Endodermal cell (in vitro differentiated cells): Measurements from ENCODE around the gene RAVER2. TPM values are rescaled to one million over a fixed set of nuclear protein-coding genes. Genes with fewer than 3 reads are reported as not detected.

Experiments used
- DNase-seq: peaks from one replicate; pipeline ENCODE4 v3.0.0-alpha.2; 2017
- H3K27ac ChIP-seq: 2 replicates; pipeline ENCODE4 v1.5.1; 2013; ENCODE audit warnings: mild to moderate bottlenecking, low read depth, low read length, moderate library complexity
- H3K27me3 ChIP-seq: 2 replicates; pipeline ENCODE4 v1.6.1; 2013; ENCODE audit warnings: mild to moderate bottlenecking, low read length, moderate library complexity; ENCODE audit not compliant: insufficient read depth, control insufficient read depth, poor library complexity, severe bottlenecking
- H3K36me3 ChIP-seq: 2 replicates; pipeline ENCODE4 v1.7.0; 2013; ENCODE audit warnings: mild to moderate bottlenecking, low read length, moderate library complexity; ENCODE audit not compliant: control insufficient read depth, insufficient read depth
- H3K4me1 ChIP-seq: one replicate; pipeline ENCODE4 v1.7.0; 2013; ENCODE audit warnings: low read length; ENCODE audit not compliant: control insufficient read depth, insufficient read depth
- H3K4me3 ChIP-seq: 2 replicates; pipeline ENCODE4 v1.5.1; 2013; ENCODE audit warnings: mild to moderate bottlenecking, low read length, moderate library complexity
- H3K9ac ChIP-seq: 2 replicates; pipeline ENCODE4 v1.6.1; 2013; ENCODE audit warnings: mild to moderate bottlenecking, low read length, moderate library complexity; ENCODE audit not compliant: poor library complexity, severe bottlenecking; ENCODE audit errors: extremely low read depth
- H3K9me3 ChIP-seq: 2 replicates; pipeline ENCODE4 v1.6.1; 2013; ENCODE audit warnings: mild to moderate bottlenecking, low read length, moderate library complexity; ENCODE audit not compliant: control insufficient read depth
- H3K27ac Mint-ChIP-seq: 2 replicates; pipeline ENCODE4 v1.8.0; 2020; ENCODE audit warnings: mixed read lengths
- H3K27me3 Mint-ChIP-seq: 2 replicates; pipeline ENCODE4 v1.8.0; 2021; ENCODE audit warnings: mild to moderate bottlenecking, mixed read lengths; ENCODE audit not compliant: insufficient read depth
- H3K36me3 Mint-ChIP-seq: 2 replicates; pipeline ENCODE4 v1.8.0; 2020; ENCODE audit warnings: low read depth, mixed read lengths
- H3K4me1 Mint-ChIP-seq: 2 replicates; pipeline ENCODE4 v1.8.0; 2020; ENCODE audit warnings: mixed read lengths
- H3K4me3 Mint-ChIP-seq: 2 replicates; pipeline ENCODE4 v1.8.0; 2020; ENCODE audit warnings: mild to moderate bottlenecking, moderate library complexity, mixed read lengths
- H3K9me3 Mint-ChIP-seq: 2 replicates; pipeline ENCODE4 v1.8.0; 2020; ENCODE audit warnings: mild to moderate bottlenecking, mixed read lengths
- CTCF ChIP-seq: fragments of 200-600 bp; sonication (generic); conservative IDR thresholded peaks from 2 replicates; pipeline ENCODE4 v1.5.0; 2021; ENCODE audit warnings: antibody characterized with exemption, mild to moderate bottlenecking
- WGBS, 2 experiments: methylation state at CpG; one replicate each; pipeline versions ENCODE4 v1.1.5 to v1.1.7; 2013; ENCODE audit warnings: missing lambda C conversion rate in 2 of 2, mixed read lengths in 1 of 2; ENCODE audit not compliant: insufficient coverage in 1 of 2, insufficient read length in 1 of 2; 5-methylcytosine and 5-hydroxymethylcytosine counted together
- total RNA-seq, 2 donors: library from RNA; stranded (reverse); fragmentation: NEBNext Ultra II Directional in 1 of 2; extraction: Animal tissue kit (Norgen Biotek cat#: 25700) in 1 of 2; gene quantifications; 2 replicates in 1 of 2; 3 replicates in 1 of 2; pipeline ENCODE4 v1.2.1, GENCODE V29; 2021

RAVER2 gene
- total RNA-seq, 2 donors from 2014 or later: 20.3 to 21.8 TPM

GRCh38 chr1:64712049-64712448, 32.8 kb upstream of the RAVER2 start:
- Histone ChIP-seq H3K27me3 (peaks cover 10% of the 10 kb centered on the region), H3K9ac (no peak overlapping the region), H3K4me3 (no peak overlapping the region), H3K4me1 (no peaks in the 10 kb centered on the region), H3K9me3 (no peaks in the 10 kb centered on the region), H3K27ac (no peak overlapping the region), H3K36me3 (no peaks in the 10 kb centered on the region)
- H3K9me3 Mint-ChIP-seq: no peaks in the 10 kb centered on the region
- H3K4me3 Mint-ChIP-seq: no peak overlapping the region
- peak overlapping the region; percentile 56 for H3K27ac Mint-ChIP-seq
- DNase-seq: no peak
- H3K27me3 Mint-ChIP-seq: peaks cover 49% of the 10 kb centered on the region
- TF ChIP-seq CTCF: no peak
- H3K4me1 Mint-ChIP-seq: peaks cover 7% of the 10 kb centered on the region
- 89 to 100% methylated on average over 1 to 2 of the region's 2 CpGs for WGBS, 2 experiments
- no peaks in the 10 kb centered on the region for H3K36me3 Mint-ChIP-seq

- no peaks in the 10 kb centered on the region for H3K36me3 Mint-ChIP-seq
- H3K9me3 ChIP-seq: no peaks in the 10 kb centered on the region
- peaks cover 7% of the 10 kb centered on the region for H3K4me1 Mint-ChIP-seq
- H3K27me3 ChIP-seq: peaks cover 10% of the 10 kb centered on the region
- no peak overlapping the region for H3K4me3 ChIP-seq
- no peak for TF ChIP-seq CTCF
- 94 to 96% methylated on average over 2 of the region's 2 CpGs for WGBS, 2 experiments
- H3K27me3 Mint-ChIP-seq: peaks cover 46% of the 10 kb centered on the region
- peaks cover 12% of the 10 kb centered on the region for H3K9me3 Mint-ChIP-seq
- H3K36me3 ChIP-seq: no peaks in the 10 kb centered on the region
- no peak for DNase-seq
- no peak overlapping the region for H3K27ac ChIP-seq
- no peak overlapping the region for H3K4me3 Mint-ChIP-seq
- H3K27ac Mint-ChIP-seq: no peak overlapping the region
- no peak overlapping the region for H3K9ac ChIP-seq
- no peaks in the 10 kb centered on the region for H3K4me1 ChIP-seq
Observed at GRCh38 chr1:64715186-64715585, 29.7 kb upstream of the RAVER2 start.

GRCh38 chr1:64721135-64721534, 23.7 kb upstream of the RAVER2 start:
- Histone ChIP-seq H3K9me3 (no peaks in the 10 kb centered on the region), H3K4me1 (peaks cover 3% of the 10 kb centered on the region), H3K4me3 (no peak overlapping the region), H3K9ac (no peak overlapping the region), H3K36me3 (no peaks in the 10 kb centered on the region), H3K27me3 (peaks cover 25% of the 10 kb centered on the region), H3K27ac (no peak overlapping the region)
- Mint-ChIP-seq H3K4me1 (peaks cover 4% of the 10 kb centered on the region), H3K36me3 (no peaks in the 10 kb centered on the region), H3K27me3 (peaks cover 26% of the 10 kb centered on the region), H3K9me3 (peaks cover 12% of the 10 kb centered on the region), H3K27ac (no peak overlapping the region), H3K4me3 (no peak overlapping the region)
- TF ChIP-seq CTCF: no peak
- 78 to 100% methylated on average over 1 to 2 of the region's 2 CpGs for WGBS, 2 experiments
- DNase-seq: no peak
